Measurements from ENCODE around the gene GAPT.

DNA sequence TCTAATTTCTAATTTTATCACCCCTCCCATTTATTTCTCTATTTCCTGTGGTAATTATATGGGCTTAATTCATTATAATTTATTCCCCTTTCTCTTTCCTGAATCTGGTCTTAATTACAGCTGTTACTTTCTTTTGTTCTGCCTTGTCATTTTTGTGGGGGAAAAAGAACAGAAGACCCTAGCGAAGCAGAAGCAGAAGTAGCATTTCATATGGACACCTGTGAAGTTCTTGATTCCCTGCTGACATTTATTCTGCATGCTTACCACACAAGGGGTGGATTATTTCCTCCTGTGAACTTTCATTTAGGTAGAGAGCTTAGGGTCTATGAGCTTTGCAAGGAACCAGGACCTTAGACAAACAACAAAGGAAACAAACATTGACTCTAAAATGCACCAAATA, 33.3 kb downstream of the GAPT start:
- TF ChIP-seq, protein P1, sequence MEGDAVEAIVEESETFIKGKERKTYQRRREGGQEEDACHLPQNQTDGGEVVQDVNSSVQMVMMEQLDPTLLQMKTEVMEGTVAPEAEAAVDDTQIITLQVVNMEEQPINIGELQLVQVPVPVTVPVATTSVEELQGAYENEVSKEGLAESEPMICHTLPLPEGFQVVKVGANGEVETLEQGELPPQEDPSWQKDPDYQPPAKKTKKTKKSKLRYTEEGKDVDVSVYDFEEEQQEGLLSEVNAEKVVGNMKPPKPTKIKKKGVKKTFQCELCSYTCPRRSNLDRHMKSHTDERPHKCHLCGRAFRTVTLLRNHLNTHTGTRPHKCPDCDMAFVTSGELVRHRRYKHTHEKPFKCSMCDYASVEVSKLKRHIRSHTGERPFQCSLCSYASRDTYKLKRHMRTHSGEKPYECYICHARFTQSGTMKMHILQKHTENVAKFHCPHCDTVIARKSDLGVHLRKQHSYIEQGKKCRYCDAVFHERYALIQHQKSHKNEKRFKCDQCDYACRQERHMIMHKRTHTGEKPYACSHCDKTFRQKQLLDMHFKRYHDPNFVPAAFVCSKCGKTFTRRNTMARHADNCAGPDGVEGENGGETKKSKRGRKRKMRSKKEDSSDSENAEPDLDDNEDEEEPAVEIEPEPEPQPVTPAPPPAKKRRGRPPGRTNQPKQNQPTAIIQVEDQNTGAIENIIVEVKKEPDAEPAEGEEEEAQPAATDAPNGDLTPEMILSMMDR (conservative IDR thresholded peaks at IDR 0.05; ENCODE audit: low read depth, low read length), result no peak
- TF ChIP-seq EZH2 (IDR thresholded peaks at IDR 0.05; ENCODE audit: borderline replicate concordance, low read depth, low read length, poor library complexity, severe bottlenecking), result no peak

Data from A673 (cell line).